HG02798 (cell line): ENCODE results near the gene ZNF100.
"Not testable (repeated sequence)": the region's sequence is repeated elsewhere in the genome, so short reads cannot be mapped to it uniquely, and the experiment has no call there.

Experiments
- ATAC-seq: cut with Tn5 transposase; IDR thresholded peaks from one replicate; pipeline ENCODE4 v1.9.1; 2021; ENCODE audit warnings: mild to moderate bottlenecking; ENCODE audit not compliant: unreplicated experiment, poor library complexity

Gene ZNF100

DNA sequence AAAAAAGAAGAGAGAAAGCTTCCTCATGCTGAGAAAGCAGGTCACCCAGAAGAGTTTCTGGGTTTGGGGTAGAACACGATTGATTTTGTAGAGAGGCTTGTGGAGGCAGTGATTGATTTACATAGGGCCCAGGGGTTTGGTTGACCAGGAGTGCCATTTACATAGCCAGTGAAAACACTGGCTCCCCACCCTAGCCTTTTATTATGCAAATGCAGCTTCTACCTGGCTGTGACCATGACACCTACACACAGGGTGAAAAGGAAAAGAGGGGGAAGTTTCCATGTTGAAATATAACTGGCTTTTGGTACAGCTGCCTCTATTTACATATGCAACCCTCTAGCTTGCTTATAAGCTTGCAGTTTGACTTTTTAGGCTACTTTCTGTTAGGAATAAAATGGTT is 62.0 kb downstream of the ZNF100 start:
- no peak for ATAC-seq

DNA sequence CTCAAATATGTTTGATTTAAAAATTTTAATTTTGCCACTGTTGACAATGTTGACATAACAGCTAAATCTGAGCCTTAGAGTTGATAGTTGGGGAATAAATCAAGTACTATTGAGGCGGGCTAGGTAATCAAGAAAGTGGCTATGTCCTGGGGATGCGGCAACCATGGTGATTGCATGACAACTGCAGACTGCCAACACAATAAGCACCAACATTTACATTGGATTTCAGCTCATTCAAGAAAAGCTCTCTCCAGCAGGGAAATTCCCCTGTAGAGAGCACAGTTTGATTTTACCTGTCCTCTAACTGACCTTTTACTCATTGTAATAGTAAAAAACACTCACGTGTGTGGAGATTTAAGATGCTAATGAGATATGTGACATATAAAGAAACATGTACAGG is 63.1 kb downstream of the ZNF100 start:
- no peak for ATAC-seq

DNA sequence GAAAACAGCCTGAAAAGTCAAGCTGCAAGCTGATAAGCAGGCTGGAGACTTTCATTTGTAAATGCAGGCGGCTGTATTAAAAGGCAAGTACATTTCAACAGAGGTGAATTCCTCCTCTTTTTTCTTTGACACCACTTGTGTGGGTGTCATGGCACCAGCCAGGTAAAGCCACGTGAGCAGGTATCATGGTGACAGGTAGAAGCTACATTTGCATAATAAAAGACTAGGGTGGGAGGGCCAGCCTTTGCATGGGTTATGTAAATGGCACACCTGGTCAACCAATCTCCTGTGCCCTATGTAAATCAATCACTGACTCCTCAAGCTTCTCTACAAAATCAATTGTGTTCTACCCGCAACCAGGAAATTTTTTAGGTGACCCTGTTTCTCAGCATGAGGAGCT is 68.2 kb downstream of the ZNF100 start:
- no peak for ATAC-seq

DNA sequence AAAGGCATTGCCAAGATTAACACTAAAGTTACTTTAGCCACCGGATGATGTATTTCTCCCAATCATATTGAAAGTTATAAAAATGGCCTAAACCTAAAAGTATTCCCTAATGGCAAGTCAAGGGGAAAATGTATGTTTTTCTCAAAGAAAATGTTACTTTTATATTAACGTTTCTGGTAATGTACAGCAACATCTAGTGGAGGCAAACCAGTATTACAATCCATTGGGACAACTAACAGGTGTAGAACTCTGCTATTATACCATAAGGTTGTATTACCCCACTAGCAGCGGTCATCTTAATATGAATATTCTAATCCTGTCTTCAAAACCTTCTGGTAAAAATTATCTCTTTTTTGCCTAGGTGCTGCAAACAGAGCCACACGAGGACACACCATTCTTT is 69.2 kb downstream of the ZNF100 start:
- ATAC-seq: no peak

DNA sequence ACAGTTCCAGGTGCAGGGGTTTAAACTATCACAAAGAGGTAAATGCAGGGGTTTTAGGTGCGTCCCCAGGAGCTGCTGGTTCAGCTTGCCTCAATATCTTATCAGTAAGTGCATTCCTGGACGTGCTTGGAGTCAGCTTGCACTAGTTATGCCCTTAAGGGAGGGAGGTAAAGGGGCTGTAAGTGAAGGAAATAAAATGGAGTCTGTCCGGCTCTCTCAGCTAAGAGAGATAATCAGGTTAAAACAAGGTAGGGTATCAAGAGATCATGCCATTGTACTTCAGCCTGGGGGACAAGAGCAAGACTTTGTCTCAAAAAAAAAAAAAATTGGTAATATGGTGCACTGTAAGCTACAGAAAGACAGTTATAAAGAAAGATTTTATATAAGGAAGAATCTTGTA is 69.7 kb downstream of the ZNF100 start:
- ATAC-seq: no peak

DNA sequence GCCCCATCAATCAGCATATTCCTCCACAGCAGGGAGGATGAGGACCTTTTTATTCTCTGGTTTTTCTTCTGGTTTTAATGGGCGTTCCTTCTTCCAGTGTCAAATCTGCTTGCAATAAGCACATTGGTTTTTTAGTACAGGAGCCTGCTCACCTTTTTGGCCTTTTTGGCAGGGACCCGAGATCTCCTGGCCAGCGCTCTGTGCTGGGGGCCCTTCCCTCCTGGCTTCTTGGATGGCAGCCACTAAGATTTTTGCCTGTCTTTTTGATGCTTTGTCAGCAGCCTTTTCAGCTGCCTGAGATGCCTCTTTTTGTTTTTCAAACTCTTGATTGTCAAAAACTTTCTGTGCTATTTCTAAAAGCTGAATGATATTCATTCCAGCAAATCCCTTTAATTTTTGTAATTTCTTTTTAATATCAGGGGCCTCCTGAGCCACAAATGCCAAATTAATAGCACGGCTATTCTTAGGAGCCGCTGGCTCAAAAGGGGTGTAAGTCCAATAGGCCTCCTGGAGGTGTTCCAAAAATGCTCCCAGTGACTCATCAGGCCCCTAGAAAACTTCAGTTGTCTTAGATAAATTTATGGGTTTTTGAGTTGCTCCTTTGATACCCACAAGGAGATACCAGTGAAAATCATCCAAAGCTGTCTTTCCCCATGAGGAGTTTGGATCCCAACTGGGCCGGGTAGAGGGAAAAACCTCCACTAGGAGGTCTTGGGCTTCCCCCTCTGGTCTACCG is 73.0 kb downstream of the ZNF100 start:
- no peak for ATAC-seq

DNA sequence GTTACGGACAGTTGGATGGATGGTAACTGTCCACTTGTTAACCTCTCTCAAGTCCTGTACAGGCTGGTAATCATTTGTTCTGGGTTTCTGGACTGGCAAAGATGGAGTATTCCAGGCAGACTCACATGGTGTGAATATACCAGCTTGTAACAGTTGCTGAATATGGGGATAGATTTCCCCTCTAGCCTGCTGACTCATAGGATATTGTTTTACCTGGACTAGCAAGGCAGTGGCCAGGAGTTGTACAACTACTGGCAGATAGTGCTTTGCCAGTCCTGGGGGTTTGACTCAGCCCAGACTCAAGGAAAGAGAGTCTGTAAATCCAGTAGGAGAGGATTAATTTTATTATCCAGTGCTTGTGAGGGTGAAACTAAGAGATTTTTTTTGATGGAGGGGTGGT is 74.0 kb downstream of the ZNF100 start:
- ATAC-seq: no peak

DNA sequence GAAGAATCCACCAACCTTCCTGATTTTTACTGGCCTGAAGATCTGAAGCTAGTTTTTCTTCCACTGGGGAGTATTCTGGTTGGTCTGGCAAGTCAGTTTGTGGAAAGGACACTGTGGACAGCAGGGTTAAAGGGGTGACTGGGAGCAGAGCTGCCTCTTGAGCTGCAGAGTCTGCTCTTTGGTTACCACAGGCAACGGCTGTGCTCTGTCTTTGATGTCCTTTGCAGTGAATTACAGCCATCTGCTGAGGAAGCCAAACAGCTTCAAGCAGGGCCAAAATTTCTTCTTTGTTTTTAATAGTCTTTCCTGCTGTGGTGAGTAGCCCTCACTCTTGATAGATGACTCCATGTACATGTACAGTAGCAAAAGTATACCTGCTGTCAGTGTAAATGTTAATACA is 75.7 kb downstream of the ZNF100 start:
- ATAC-seq: no peak

DNA sequence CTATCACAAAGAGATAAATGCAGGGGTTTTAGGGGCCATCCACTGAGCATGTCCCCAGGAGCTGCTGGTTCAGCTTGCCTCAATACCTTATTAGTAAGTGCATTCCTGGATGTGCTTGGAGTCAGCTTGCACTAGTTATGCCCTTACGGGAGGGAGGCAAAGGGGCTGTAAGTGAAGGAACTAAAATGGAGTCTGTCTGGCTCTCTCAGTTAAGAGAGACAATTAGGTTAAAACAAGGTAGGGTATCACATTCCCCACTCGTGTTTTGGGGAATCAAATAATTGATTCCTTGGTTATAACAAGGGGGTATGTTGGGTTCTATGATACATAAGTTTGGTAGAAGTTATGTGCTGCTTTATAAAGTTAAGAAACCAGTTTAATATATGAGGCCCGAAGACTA is 78.9 kb downstream of the ZNF100 start:
- ATAC-seq: no peak

DNA sequence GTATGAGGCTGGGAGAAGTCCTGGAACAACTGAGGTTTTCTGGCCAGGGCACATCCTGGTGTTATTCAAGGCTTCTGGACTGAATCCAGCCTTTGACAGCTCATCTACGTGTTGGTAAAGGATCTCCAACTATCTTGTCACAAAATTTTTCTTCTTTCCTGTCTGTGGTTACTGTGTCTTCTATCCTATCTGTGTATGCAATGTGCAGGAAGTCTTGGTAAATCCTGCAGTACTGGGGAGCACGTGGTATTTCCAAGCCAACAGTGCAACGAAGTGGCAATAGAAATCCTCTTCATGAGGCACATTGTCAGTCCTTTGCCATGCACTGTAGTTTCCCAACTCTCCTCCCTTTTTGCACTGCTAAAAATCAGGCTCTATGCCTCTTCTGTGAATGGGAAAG is 86.7 kb downstream of the ZNF100 start:
- no peak for ATAC-seq

DNA sequence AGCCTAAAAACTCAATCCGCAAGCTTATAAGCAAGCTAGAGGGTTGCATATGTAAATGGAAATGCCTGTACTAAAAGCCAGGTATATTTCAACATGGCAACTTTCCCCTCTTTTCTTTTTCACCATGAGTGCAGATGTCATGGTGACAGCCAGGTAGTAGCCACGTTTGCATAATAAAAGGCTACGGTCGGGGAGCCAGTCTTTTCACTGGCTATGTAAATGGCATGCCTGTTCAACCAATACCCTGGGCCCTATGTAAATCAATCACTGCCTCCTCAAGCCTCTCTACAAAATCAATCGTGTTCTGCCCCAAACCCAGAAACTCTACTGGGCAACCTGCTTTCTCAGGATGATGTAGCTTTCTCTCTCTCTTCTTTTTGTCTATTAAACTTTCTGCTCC is 87.4 kb downstream of the ZNF100 start:
- ATAC-seq: no peak

DNA sequence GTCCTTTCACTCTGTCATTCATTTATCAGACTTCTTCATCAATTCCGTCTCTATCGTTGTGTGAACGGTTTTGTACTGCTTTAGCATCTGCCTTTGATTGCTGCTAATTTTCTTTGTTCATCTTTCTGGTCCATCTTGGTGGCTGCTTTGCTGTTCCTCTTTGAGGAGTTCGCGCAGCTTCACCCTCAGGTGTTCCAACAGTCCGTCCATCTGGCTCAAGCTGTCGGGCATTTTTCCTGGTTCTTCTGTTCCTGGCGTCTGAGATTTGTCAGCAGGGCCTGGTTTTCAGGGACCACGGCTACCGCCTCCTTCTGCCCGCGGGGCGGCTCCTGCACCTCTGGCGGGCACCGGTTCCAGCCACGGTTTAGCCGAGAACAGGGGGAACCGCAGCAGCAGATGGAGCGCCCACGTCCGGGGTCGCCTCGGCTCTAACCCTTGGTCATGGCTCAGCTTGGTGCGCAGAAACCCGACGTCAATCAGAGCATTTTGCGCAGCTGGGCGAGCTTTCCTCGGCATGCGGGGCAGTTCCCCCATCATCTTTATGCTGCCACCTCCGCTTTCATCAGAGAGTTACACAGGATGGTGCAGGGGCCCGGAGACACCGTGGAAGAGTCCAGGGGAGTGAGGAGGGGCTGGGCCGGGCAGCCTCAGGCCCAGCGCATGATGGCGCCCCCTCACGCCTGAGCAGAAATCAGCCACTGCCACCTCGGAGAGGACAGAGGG is 89.5 kb downstream of the ZNF100 start:
- ATAC-seq: no peak

DNA sequence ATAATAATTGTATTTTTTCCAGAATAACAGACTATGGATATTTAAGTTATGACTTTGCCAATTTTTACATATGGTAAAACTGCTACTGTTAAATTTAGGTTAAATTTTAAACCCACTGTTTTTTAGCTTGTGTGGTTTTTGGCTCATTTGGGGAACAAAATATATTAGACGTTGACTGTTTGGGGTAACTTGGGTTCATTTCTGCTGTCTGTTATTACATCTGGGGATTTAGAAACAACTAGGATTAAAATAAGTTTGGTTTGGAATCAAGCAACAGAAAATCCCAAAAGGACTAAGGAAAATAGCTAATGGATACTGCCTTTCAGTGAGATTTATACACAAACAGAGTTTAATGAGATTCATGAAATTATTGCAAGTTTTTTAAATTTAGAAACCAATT is 92.9 kb downstream of the ZNF100 start:
- no peak for ATAC-seq

DNA sequence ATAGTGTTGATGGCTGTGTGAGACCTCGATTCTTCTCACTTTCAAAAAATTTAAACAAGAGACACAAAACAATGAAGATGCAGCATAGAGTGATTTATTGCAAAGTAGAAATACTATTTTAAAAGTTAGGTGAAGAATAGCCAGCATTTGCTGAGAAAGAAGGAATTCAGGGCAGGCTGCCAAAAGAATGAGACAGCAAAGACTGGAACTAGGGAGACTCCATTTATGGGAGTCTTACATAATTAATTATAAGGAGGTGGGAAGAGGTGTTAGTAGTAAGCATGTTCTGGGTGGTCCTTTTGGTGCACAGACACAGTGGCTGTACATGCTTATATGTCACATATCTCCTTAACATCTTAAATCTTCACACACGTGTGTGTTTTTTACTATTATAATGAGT is 93.9 kb downstream of the ZNF100 start:
- not testable (repeated sequence) for ATAC-seq
